ENCODE data around the gene TNFRSF14. TPM values are rescaled to one million over a fixed set of nuclear protein-coding genes. Genes with fewer than 3 reads are reported as not detected.

Gene TNFRSF14
- total and polyA plus RNA-seq, 2 experiments from 2014 or later, result not detected

- TF ChIP-seq REST (IDR thresholded peaks at IDR 0.05; ENCODE audit: unreplicated experiment) (no peak), NANOG (IDR thresholded peaks at IDR 0.05; ENCODE audit: borderline replicate concordance) (no peak), ETS1 (IDR thresholded peaks at IDR 0.05) (no peak), JUNB (IDR thresholded peaks at IDR 0.05; ENCODE audit: unreplicated experiment) (no peak)
These were observed 28.6 kb downstream of the TNFRSF14 start (continued) for GRCh38 chr1:2584686-2585317.

- Histone ChIP-seq H3K9me2 (ENCODE audit: insufficient read depth) (no peaks in the 10 kb centered on the region), H3K27me3 (ENCODE audit: insufficient read depth) (no peaks in the 10 kb centered on the region), H3K36me3 (ENCODE audit: insufficient read depth) (no peaks in the 10 kb centered on the region), H3F3A (replicated peaks; ENCODE audit: low read depth) (no peaks in the 10 kb centered on the region), H3K4me1 (ENCODE audit: insufficient read depth) (peaks cover 13% of the 10 kb centered on the region), H3K27ac (ENCODE audit: low read depth) (peak overlapping the region; percentile 88), H3K4me3 (peak overlapping the region; percentile 88), H2AFZ (no peak overlapping the region), H3K79me2 (replicated peaks; ENCODE audit: insufficient read depth) (no peaks in the 10 kb centered on the region), H3K4me2 (peak overlapping the region; percentile 98), H4K20me1 (replicated peaks; ENCODE audit: insufficient read depth) (no peaks in the 10 kb centered on the region)
- ATAC-seq (peak; percentile 18), DNase-seq (ENCODE audit: low spot score) (peak; percentile 72)
- peak overlapping the region; percentile 83 for H3K4me3 Mint-ChIP-seq
- H3K27ac Mint-ChIP-seq, result no peak overlapping the region; the same call in 1 of the 2 replicates
- peaks cover 8% of the 10 kb centered on the region for H3K27me3 Mint-ChIP-seq (ENCODE audit: insufficient read depth, low read depth, poor library complexity)
- peaks cover 24% of the 10 kb centered on the region for H3K4me1 Mint-ChIP-seq
- H3K9me3 Mint-ChIP-seq, result no peaks in the 10 kb centered on the region; the same call in 2 of the 3 replicates
- H3K36me3 Mint-ChIP-seq (ENCODE audit: low read depth), result peaks cover 10% of the 10 kb centered on the region; the same call in 2 of the 3 replicates
- TF ChIP-seq CTCF (conservative IDR thresholded peaks at IDR 0.05; ENCODE audit: low read depth in 2 of 2), result no peak
- no peak for TF ChIP-seq ZNF462 (CRISPR knock-in tag; IDR thresholded peaks at IDR 0.05)
- TF ChIP-seq CREB1 (CRISPR knock-in tag; IDR thresholded peaks at IDR 0.05; ENCODE audit: low read depth), result peak; percentile 67
- no peak for TF ChIP-seq STAT1 (IDR thresholded peaks at IDR 0.05; ENCODE audit: unreplicated experiment)
- TF ChIP-seq EZH2phosphoT487 (IDR thresholded peaks at IDR 0.05; ENCODE audit: unreplicated experiment), result no peak
These were observed 29.3 kb downstream of the TNFRSF14 start for GRCh38 chr1:2585318-2586092.
